ENCODE data around the gene MT1E. TPM values are rescaled to one million over a fixed set of nuclear protein-coding genes. Genes with fewer than 3 reads are reported as not detected.
A peak's percentile ranks its signal among the peaks of the same experiment; 100 is the strongest.

Gene MT1E
- polyA plus RNA-seq, 1 donor from 2014 or later = not detected

DNA sequence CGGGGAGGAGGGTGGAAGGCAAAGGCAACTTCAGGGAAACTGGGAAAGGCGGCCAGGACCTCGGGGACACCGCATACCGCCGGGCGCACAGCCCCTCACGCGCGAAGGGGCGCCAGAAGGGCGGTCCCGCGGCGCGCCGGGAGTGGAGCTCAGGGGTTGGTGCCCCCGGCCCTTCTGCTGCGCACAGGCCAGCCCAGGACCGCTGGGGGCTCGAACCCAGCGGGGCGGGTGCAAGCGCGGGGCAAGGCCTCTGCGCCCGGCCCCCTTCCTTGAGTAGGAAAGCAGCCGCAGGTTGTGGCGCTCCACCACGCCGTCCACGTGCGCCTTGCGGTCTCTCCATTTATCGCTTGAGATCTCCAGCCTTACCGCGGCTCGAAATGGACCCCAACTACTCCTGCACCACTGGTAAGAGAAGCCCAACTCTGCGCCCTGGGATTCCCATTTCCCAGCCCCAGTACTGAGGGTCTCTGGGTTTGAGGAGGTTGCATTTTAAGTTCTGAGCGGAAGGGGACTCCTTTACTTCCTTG lies 9.9 kb downstream of the MT1E start:
- TF ChIP-seq, protein P1, sequence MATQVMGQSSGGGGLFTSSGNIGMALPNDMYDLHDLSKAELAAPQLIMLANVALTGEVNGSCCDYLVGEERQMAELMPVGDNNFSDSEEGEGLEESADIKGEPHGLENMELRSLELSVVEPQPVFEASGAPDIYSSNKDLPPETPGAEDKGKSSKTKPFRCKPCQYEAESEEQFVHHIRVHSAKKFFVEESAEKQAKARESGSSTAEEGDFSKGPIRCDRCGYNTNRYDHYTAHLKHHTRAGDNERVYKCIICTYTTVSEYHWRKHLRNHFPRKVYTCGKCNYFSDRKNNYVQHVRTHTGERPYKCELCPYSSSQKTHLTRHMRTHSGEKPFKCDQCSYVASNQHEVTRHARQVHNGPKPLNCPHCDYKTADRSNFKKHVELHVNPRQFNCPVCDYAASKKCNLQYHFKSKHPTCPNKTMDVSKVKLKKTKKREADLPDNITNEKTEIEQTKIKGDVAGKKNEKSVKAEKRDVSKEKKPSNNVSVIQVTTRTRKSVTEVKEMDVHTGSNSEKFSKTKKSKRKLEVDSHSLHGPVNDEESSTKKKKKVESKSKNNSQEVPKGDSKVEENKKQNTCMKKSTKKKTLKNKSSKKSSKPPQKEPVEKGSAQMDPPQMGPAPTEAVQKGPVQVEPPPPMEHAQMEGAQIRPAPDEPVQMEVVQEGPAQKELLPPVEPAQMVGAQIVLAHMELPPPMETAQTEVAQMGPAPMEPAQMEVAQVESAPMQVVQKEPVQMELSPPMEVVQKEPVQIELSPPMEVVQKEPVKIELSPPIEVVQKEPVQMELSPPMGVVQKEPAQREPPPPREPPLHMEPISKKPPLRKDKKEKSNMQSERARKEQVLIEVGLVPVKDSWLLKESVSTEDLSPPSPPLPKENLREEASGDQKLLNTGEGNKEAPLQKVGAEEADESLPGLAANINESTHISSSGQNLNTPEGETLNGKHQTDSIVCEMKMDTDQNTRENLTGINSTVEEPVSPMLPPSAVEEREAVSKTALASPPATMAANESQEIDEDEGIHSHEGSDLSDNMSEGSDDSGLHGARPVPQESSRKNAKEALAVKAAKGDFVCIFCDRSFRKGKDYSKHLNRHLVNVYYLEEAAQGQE (IDR thresholded peaks at IDR 0.05; ENCODE audit: borderline replicate concordance) = no peak
- TF ChIP-seq TAF1 (IDR thresholded peaks at IDR 0.05; ENCODE audit: low read depth) (no peak), SMC3 (conservative IDR thresholded peaks at IDR 0.05; ENCODE audit: poor library complexity) (no peak), RAD21 (conservative IDR thresholded peaks at IDR 0.05) (no peak), MXI1 (conservative IDR thresholded peaks at IDR 0.05; ENCODE audit: poor library complexity, severe bottlenecking) (no peak), EZH2 (IDR thresholded peaks at IDR 0.05; ENCODE audit: borderline replicate concordance, insufficient read depth, low read length, poor library complexity, severe bottlenecking) (no peak), POLR2AphosphoS5 (IDR thresholded peaks at IDR 0.05) (no peak)

DNA sequence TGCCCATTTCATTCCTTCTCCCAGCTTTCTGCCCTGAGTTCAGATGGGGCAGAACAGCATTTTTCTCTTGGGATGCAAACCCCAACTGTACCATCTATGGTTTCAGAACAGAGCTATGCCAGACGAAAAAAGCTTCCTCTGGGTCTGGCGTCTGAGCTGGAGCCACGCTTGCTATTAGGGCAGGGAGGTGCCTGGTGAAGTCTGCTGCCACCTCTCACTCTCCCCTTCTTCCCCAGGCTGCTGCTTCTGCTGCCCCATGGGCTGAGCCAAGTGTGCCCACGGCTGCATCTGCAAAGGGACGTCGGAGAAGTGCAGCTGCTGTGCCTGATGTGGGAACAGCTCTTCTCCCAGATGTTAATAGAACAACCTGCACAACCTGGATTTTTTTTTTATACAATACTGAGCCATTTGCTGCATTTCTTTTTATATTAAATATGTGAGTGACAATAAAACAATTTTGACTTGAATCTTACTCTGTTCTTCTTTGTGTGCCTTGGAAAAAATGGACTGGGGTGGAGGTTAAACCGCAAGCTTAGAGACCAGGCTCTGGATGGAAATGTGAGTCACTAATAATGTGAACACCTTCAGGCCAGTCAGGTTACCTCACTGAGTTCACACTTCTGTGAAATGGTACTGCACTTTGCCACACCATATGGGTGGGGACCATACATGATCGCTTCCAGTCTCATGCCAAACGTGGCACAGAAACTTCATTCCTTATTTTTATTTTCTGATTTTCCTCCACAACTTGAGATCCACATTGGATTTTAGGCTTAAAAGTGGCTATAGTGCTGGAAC lies 11.2 kb downstream of the MT1E start:
- Histone ChIP-seq H3F3A (ENCODE audit: insufficient read depth, low read length, poor library complexity, severe bottlenecking) (no peaks in the 10 kb centered on the region), H3K9me2 (ENCODE audit: insufficient read depth, low read length) (no peaks in the 10 kb centered on the region), H3K4me2 (ENCODE audit: low read length) (no peak overlapping the region), H3K9ac (ENCODE audit: low read length) (no peak overlapping the region), H4K20me1 (ENCODE audit: insufficient read depth) (no peaks in the 10 kb centered on the region), H3K4me3 (ENCODE audit: low read length) (no peak overlapping the region), H3K27ac (ENCODE audit: low read length) (no peak overlapping the region), H3K79me2 (replicated peaks; ENCODE audit: insufficient read depth, low read length) (no peaks in the 10 kb centered on the region), H2AFZ (ENCODE audit: low read depth, low read length) (no peak overlapping the region), H3K9me3 (ENCODE audit: low read length) (no peaks in the 10 kb centered on the region), H3K27me3 (ENCODE audit: insufficient read depth, low read depth, low read length) (peaks cover 100% of the 10 kb centered on the region), H3K36me3 (ENCODE audit: insufficient read depth, low read length) (no peaks in the 10 kb centered on the region)
- TF ChIP-seq EZH2 (IDR thresholded peaks at IDR 0.05; ENCODE audit: borderline replicate concordance, insufficient read depth, low read length, poor library complexity, severe bottlenecking) = no peak
- TF ChIP-seq POLR2AphosphoS5 (IDR thresholded peaks at IDR 0.05) = no peak
- TF ChIP-seq EP300 (conservative IDR thresholded peaks at IDR 0.05; ENCODE audit: poor library complexity, severe bottlenecking) = no peak
- no peak for TF ChIP-seq MXI1 (conservative IDR thresholded peaks at IDR 0.05; ENCODE audit: poor library complexity, severe bottlenecking)
- TF ChIP-seq SMC3 (conservative IDR thresholded peaks at IDR 0.05; ENCODE audit: poor library complexity) = no peak
- TF ChIP-seq TAF1 (IDR thresholded peaks at IDR 0.05; ENCODE audit: low read depth) = no peak
- no peak for TF ChIP-seq RAD21 (conservative IDR thresholded peaks at IDR 0.05)
- TF ChIP-seq, protein P2, sequence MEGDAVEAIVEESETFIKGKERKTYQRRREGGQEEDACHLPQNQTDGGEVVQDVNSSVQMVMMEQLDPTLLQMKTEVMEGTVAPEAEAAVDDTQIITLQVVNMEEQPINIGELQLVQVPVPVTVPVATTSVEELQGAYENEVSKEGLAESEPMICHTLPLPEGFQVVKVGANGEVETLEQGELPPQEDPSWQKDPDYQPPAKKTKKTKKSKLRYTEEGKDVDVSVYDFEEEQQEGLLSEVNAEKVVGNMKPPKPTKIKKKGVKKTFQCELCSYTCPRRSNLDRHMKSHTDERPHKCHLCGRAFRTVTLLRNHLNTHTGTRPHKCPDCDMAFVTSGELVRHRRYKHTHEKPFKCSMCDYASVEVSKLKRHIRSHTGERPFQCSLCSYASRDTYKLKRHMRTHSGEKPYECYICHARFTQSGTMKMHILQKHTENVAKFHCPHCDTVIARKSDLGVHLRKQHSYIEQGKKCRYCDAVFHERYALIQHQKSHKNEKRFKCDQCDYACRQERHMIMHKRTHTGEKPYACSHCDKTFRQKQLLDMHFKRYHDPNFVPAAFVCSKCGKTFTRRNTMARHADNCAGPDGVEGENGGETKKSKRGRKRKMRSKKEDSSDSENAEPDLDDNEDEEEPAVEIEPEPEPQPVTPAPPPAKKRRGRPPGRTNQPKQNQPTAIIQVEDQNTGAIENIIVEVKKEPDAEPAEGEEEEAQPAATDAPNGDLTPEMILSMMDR (IDR thresholded peaks at IDR 0.05; ENCODE audit: poor library complexity, severe bottlenecking) = no peak
- TF ChIP-seq, protein P1 (IDR thresholded peaks at IDR 0.05; ENCODE audit: borderline replicate concordance) = no peak

More for the DNA sequence above, 9.9 kb downstream of the MT1E start:
- Histone ChIP-seq H3K9ac (ENCODE audit: low read length) (no peak overlapping the region), H3K9me2 (ENCODE audit: insufficient read depth, low read length) (no peaks in the 10 kb centered on the region), H2AFZ (ENCODE audit: low read depth, low read length) (no peak overlapping the region), H3K27me3 (ENCODE audit: insufficient read depth, low read depth, low read length) (peaks cover 100% of the 10 kb centered on the region), H3F3A (ENCODE audit: insufficient read depth, low read length, poor library complexity, severe bottlenecking) (no peaks in the 10 kb centered on the region), H3K4me2 (ENCODE audit: low read length) (no peak overlapping the region), H4K20me1 (ENCODE audit: insufficient read depth) (no peaks in the 10 kb centered on the region), H3K9me3 (ENCODE audit: low read length) (no peaks in the 10 kb centered on the region), H3K27ac (ENCODE audit: low read length) (no peak overlapping the region), H3K79me2 (replicated peaks; ENCODE audit: insufficient read depth, low read length) (no peaks in the 10 kb centered on the region), H3K4me3 (ENCODE audit: low read length) (peak overlapping the region; percentile 48), H3K36me3 (ENCODE audit: insufficient read depth, low read length) (no peaks in the 10 kb centered on the region)
